ENCODE results near the gene MAFG. TPM values are rescaled to one million over a fixed set of nuclear protein-coding genes. Genes with fewer than 3 reads are reported as not detected.

MAFG gene
- total RNA-seq, 1 experiment from 2014 or later, result 29.1 TPM

DNA sequence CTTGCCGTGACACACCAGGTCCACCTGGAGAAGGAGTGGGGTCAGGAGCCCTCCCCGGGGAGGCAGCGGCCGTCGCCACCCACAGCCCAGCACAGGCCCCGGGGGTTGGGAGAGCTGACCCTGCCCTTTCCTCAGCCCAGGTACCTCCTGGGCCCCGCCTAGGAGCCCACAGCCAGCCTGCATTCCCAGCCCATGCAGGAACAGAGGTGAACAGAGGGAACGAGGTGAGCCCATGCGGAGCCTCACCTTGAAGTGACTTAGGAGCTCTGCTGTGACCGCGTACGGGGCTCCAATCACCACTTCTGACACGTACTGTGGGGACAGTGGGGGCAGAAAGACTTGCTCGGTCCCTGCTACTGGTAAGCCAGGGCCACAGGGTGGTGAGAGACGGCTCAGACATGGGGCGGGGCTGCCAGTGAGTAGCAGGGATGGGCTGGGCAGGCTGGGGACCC, 22.1 kb downstream of the MAFG start:
- H3K9me3 ChIP-seq, result no peaks in the 10 kb centered on the region
- intact Hi-C loops (cut with micrococcal nuclease; ENCODE audit: unreplicated experiment), result no loop called here
- no peak for DNase-seq
- Mint-ChIP-seq H3K4me3 (ENCODE audit: unreplicated experiment) (no peak overlapping the region), H3K9me3 (ENCODE audit: unreplicated experiment) (no peaks in the 10 kb centered on the region), H3K27ac (ENCODE audit: unreplicated experiment) (no peak overlapping the region), H3K4me1 (ENCODE audit: low read depth, unreplicated experiment) (peaks cover 7% of the 10 kb centered on the region), H3K27me3 (ENCODE audit: insufficient read depth, unreplicated experiment) (no peaks in the 10 kb centered on the region), H3K36me3 (ENCODE audit: insufficient read depth, unreplicated experiment) (peaks cover 87% of the 10 kb centered on the region)
- no peak overlapping the region for H3K4me3 ChIP-seq (ENCODE audit: low read depth, low read length)
- TF ChIP-seq CTCF (IDR thresholded peaks at IDR 0.05; ENCODE audit: insufficient read depth in 1 of 2, low read depth in 1 of 2, low read length in 1 of 2, severe bottlenecking in 1 of 2, unreplicated experiment in 1 of 2), result no peak
- peaks cover 12% of the 10 kb centered on the region for H3K4me1 ChIP-seq
- ChIA-PET CTCF (no interaction called here), POLR2A (no interaction called here)
- no peaks in the 10 kb centered on the region for H3K27me3 ChIP-seq (replicated peaks; ENCODE audit: control insufficient read depth, insufficient read depth, low read length)
- H3K36me3 ChIP-seq (ENCODE audit: control insufficient read depth, insufficient read depth, low read length), result peaks cover 12% of the 10 kb centered on the region; the same call in 1 of the 2 replicates
- no TSS peak for BruUV-seq (replicated peaks)

- POLR2A ChIA-PET, result no interaction called here
- TF ChIP-seq CTCF (IDR thresholded peaks at IDR 0.05; ENCODE audit: insufficient read depth in 1 of 2, low read depth in 1 of 2, low read length in 1 of 2, severe bottlenecking in 1 of 2, unreplicated experiment in 1 of 2), result no peak
Measured at GRCh38 chr17:81904600-81905423, 22.7 kb downstream of the MAFG start.

GRCh38 chr17:81903896-81904599, 23.5 kb downstream of the MAFG start:
- intact Hi-C loops (cut with micrococcal nuclease; ENCODE audit: unreplicated experiment), result no loop called here
- no peak overlapping the region for H3K4me3 Mint-ChIP-seq (ENCODE audit: unreplicated experiment)
- Histone ChIP-seq H3K4me3 (ENCODE audit: low read depth, low read length) (no peak overlapping the region), H3K36me3 (ENCODE audit: control insufficient read depth, insufficient read depth, low read length) (peaks cover 9% of the 10 kb centered on the region; the same call in 1 of the 2 replicates), H3K27me3 (replicated peaks; ENCODE audit: control insufficient read depth, insufficient read depth, low read length) (no peaks in the 10 kb centered on the region), H3K4me1 (no peaks in the 10 kb centered on the region; the same call in 1 of the 2 replicates), H3K9me3 (no peaks in the 10 kb centered on the region)
- H3K27ac Mint-ChIP-seq (ENCODE audit: unreplicated experiment), result no peak overlapping the region
- no peaks in the 10 kb centered on the region for H3K9me3 Mint-ChIP-seq (ENCODE audit: unreplicated experiment)
- no TSS peak for BruUV-seq (replicated peaks)
- H3K27me3 Mint-ChIP-seq (ENCODE audit: insufficient read depth, unreplicated experiment), result no peaks in the 10 kb centered on the region
- DNase-seq, result no peak
- TF ChIP-seq CTCF (IDR thresholded peaks at IDR 0.05; ENCODE audit: insufficient read depth in 1 of 2, low read depth in 1 of 2, low read length in 1 of 2, severe bottlenecking in 1 of 2, unreplicated experiment in 1 of 2), result no peak
- ChIA-PET POLR2A (no interaction called here), CTCF (interaction anchor here (0.5 kb wide), 1 partner anchor 24 kb away, joined by 5 read pairs; the partner anchor contains the start of gene MAFG)
- peaks cover 88% of the 10 kb centered on the region for H3K36me3 Mint-ChIP-seq (ENCODE audit: insufficient read depth, unreplicated experiment)
- peaks cover 7% of the 10 kb centered on the region for H3K4me1 Mint-ChIP-seq (ENCODE audit: low read depth, unreplicated experiment)

More at GRCh38 chr17:81904600-81905423, 22.7 kb downstream of the MAFG start:
- Mint-ChIP-seq H3K27me3 (ENCODE audit: insufficient read depth, unreplicated experiment) (no peaks in the 10 kb centered on the region), H3K4me1 (ENCODE audit: low read depth, unreplicated experiment) (peaks cover 7% of the 10 kb centered on the region), H3K36me3 (ENCODE audit: insufficient read depth, unreplicated experiment) (peaks cover 87% of the 10 kb centered on the region), H3K27ac (ENCODE audit: unreplicated experiment) (no peak overlapping the region), H3K4me3 (ENCODE audit: unreplicated experiment) (no peak overlapping the region), H3K9me3 (ENCODE audit: unreplicated experiment) (no peaks in the 10 kb centered on the region)
- no peaks in the 10 kb centered on the region for H3K9me3 ChIP-seq
- BruUV-seq (replicated peaks), result TSS peak; percentile 8
- intact Hi-C loops (cut with micrococcal nuclease; ENCODE audit: unreplicated experiment), result no loop called here
- H3K36me3 ChIP-seq (ENCODE audit: control insufficient read depth, insufficient read depth, low read length), result peaks cover 12% of the 10 kb centered on the region; the same call in 1 of the 2 replicates
- DNase-seq, result no peak
- no peak overlapping the region for H3K4me3 ChIP-seq (ENCODE audit: low read depth, low read length)
- H3K4me1 ChIP-seq, result peaks cover 7% of the 10 kb centered on the region
- H3K27me3 ChIP-seq (replicated peaks; ENCODE audit: control insufficient read depth, insufficient read depth, low read length), result no peaks in the 10 kb centered on the region
- CTCF ChIA-PET, result interaction anchor here (0.5 kb wide), 1 partner anchor 23 kb away, joined by 5 read pairs; the partner anchor contains the start of gene MAFG
